H1 (cell line): ENCODE results near the gene CNTROB. TPM values are rescaled to one million over a fixed set of nuclear protein-coding genes. Genes with fewer than 3 reads are reported as not detected.

Source experiments
- ASH2L ChIP-seq: fragments of 200-600, 300-600 bp; sonication (generic); IDR thresholded peaks from one replicate; pipeline ENCODE4 v1.7.1; 2017; ENCODE audit warnings: low read length
- CBX8 ChIP-seq: fragments of 300-800, 300-1000 bp; sonication (generic); IDR thresholded peaks from 2 replicates; pipeline ENCODE4 v1.7.1; 2016; ENCODE audit warnings: low read depth, low read length, borderline replicate concordance
- CEBPB ChIP-seq: IDR thresholded peaks from 2 replicates; pipeline ENCODE4 v1.6.1; 2012; ENCODE audit warnings: low read depth, low read length
- EZH2 ChIP-seq: fragments of 200-600 bp; sonication (generic); IDR thresholded peaks from 2 replicates; pipeline ENCODE4 v1.7.1; 2012; ENCODE audit warnings: low read depth, mild to moderate bottlenecking, moderate library complexity, low read length, inconsistent platforms; ENCODE audit not compliant: severe bottlenecking
- GABPA ChIP-seq: IDR thresholded peaks from 2 replicates; pipeline ENCODE4 v1.6.1; 2011; ENCODE audit warnings: mild to moderate bottlenecking, low read length, moderate library complexity, borderline replicate concordance; ENCODE audit not compliant: insufficient read depth
- GTF2F1 ChIP-seq: IDR thresholded peaks from 2 replicates; pipeline ENCODE4 v1.6.1; 2012; ENCODE audit warnings: low read depth, low read length, improper control_type of control experiment, borderline replicate concordance
- RXRA ChIP-seq: IDR thresholded peaks from 2 replicates; pipeline ENCODE4 v1.6.1; 2011; ENCODE audit warnings: low read depth, mild to moderate bottlenecking, low read length, moderate library complexity; ENCODE audit not compliant: insufficient read depth
- SP4 ChIP-seq: IDR thresholded peaks from 2 replicates; pipeline ENCODE4 v1.6.1; 2012; ENCODE audit warnings: low read length, inconsistent platforms
- polyA plus RNA-seq, 7 experiments: library from polyadenylated mRNA; depleted of rRNA in 3 of 7; stranded (reverse) in 5 of 7; unstranded in 2 of 7; fragments of >200 nt in 5 of 7; fragments of 200-250 nt in 2 of 7; gene quantifications; 1 replicate in 5 of 7; 2 replicates in 1 of 7; 4 replicates in 1 of 7; pipeline versions ENCODE4 v1.2.1 to v1.2.3, GENCODE V29; 2011 to 2013; ENCODE audit warnings: missing spikeins in 2 of 7, mixed read lengths in 2 of 7
- total RNA-seq: library from RNA; stranded (reverse); fragmentation: NEBNext Ultra II Directional; extraction: Animal tissue kit (Norgen Biotek cat#: 25700); gene quantifications from 2 replicates; pipeline ENCODE4 v1.2.1, GENCODE V29; 2021
- TF ChIP-seq, protein P1 (sequence below): IDR thresholded peaks from 2 replicates; pipeline ENCODE4 v1.6.1; 2012; ENCODE audit warnings: inconsistent platforms
- TF ChIP-seq, protein P2 (sequence below), 3 experiments: IDR thresholded peaks; 1 replicate in 2 of 3; 2 replicates in 1 of 3; pipeline versions ENCODE4 v1.5.1 to v1.6.1; 2011; ENCODE audit warnings: low read length in 3 of 3, mild to moderate bottlenecking in 3 of 3, inconsistent platforms in 2 of 3, low read depth in 1 of 3, moderate library complexity in 1 of 3; ENCODE audit not compliant: insufficient read depth in 1 of 3; ENCODE audit errors: control extremely low read depth in 1 of 3
- TF ChIP-seq, protein P3 (sequence below): IDR thresholded peaks from 2 replicates; pipeline ENCODE4 v1.6.1; 2011; ENCODE audit warnings: low read depth, mild to moderate bottlenecking, low read length; ENCODE audit not compliant: insufficient read depth

The CNTROB gene
- total and polyA plus RNA-seq, 2 of the 8 experiments (the other 6 are each of a cell fraction or from before 2014, with no cell fraction given) = 20.5 to 31.9 TPM

DNA sequence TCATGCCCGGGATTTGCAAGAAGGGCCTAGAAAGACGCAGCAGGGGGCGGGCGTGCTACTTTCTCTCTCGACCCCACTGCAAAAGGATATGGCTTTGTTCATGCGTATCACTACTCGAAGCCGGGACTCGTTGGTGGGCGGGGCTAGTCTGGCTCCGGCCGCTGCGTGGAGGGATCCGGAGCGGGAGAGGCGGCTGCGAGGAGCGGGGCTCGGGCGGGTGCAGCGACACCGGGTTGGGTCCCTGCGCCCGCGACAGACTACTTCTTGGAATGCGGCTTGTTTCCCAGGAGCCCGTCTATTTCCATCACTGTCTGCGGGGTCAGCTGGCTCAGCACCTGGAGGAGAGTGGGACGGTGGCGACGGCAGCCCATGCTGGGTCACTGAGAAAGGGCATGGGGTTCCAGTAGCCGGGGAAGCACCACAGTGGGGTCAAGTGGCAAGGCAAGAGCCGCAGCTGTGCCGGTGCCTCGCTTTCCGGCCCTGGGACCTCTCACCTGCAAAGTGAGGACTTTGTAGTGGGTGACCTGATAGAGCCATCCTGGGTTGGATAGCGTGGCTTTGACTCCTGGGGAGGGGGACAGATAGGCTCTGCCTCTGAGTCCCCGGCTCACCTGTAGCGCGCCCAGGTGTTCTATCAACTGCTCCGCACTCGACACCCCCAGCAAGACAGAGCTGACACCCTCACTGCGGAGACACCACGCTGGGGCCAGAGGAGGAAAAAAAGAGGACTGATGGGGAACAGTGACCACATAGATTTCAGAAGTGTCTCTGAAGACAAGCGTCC is 9.0 kb upstream of the CNTROB start (continued):
- TF ChIP-seq, protein P1, sequence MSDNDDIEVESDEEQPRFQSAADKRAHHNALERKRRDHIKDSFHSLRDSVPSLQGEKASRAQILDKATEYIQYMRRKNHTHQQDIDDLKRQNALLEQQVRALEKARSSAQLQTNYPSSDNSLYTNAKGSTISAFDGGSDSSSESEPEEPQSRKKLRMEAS = peak; percentile 78
- TF ChIP-seq CEBPB (no peak), SP4 (peak; percentile 84), GTF2F1 (no peak), GABPA (no peak), CBX8 (no peak), RXRA (no peak), EZH2 (peak; percentile 28), ASH2L (peak; percentile 52)
- TF ChIP-seq, protein P2, sequence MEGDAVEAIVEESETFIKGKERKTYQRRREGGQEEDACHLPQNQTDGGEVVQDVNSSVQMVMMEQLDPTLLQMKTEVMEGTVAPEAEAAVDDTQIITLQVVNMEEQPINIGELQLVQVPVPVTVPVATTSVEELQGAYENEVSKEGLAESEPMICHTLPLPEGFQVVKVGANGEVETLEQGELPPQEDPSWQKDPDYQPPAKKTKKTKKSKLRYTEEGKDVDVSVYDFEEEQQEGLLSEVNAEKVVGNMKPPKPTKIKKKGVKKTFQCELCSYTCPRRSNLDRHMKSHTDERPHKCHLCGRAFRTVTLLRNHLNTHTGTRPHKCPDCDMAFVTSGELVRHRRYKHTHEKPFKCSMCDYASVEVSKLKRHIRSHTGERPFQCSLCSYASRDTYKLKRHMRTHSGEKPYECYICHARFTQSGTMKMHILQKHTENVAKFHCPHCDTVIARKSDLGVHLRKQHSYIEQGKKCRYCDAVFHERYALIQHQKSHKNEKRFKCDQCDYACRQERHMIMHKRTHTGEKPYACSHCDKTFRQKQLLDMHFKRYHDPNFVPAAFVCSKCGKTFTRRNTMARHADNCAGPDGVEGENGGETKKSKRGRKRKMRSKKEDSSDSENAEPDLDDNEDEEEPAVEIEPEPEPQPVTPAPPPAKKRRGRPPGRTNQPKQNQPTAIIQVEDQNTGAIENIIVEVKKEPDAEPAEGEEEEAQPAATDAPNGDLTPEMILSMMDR (IDR thresholded peaks at IDR 0.05; ENCODE audit: control extremely low read depth in 1 of 3, insufficient read depth in 1 of 3, low read depth in 1 of 3, low read length in 3 of 3) = no peak
- TF ChIP-seq, protein P3, sequence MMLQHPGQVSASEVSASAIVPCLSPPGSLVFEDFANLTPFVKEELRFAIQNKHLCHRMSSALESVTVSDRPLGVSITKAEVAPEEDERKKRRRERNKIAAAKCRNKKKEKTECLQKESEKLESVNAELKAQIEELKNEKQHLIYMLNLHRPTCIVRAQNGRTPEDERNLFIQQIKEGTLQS = no peak
